H1 (cell line): ENCODE results near the gene DHRS1. TPM values are rescaled to one million over a fixed set of nuclear protein-coding genes. Genes with fewer than 3 reads are reported as not detected.

ENCODE experiments used
- polyA plus RNA-seq, 7 experiments: library from polyadenylated mRNA; depleted of rRNA in 3 of 7; stranded (reverse) in 5 of 7; unstranded in 2 of 7; fragments of >200 nt in 5 of 7; fragments of 200-250 nt in 2 of 7; gene quantifications; 1 replicate in 5 of 7; 2 replicates in 1 of 7; 4 replicates in 1 of 7; pipeline versions ENCODE4 v1.2.1 to v1.2.3, GENCODE V29; 2011 to 2013; ENCODE audit warnings: missing spikeins in 2 of 7, mixed read lengths in 2 of 7
- total RNA-seq: library from RNA; stranded (reverse); fragmentation: NEBNext Ultra II Directional; extraction: Animal tissue kit (Norgen Biotek cat#: 25700); gene quantifications from 2 replicates; pipeline ENCODE4 v1.2.1, GENCODE V29; 2021
- TF ChIP-seq, protein P1 (sequence below): fragments of 300-600 bp; sonication (generic); IDR thresholded peaks from 2 replicates; pipeline ENCODE4 v1.7.1; 2012; ENCODE audit warnings: low read length, moderate library complexity, mild to moderate bottlenecking, inconsistent platforms; ENCODE audit not compliant: insufficient replicate concordance

The DHRS1 gene
- total and polyA plus RNA-seq, 2 of the 8 experiments (the other 6 are each of a cell fraction or from before 2014, with no cell fraction given), result 8.8 to 31.7 TPM

DNA sequence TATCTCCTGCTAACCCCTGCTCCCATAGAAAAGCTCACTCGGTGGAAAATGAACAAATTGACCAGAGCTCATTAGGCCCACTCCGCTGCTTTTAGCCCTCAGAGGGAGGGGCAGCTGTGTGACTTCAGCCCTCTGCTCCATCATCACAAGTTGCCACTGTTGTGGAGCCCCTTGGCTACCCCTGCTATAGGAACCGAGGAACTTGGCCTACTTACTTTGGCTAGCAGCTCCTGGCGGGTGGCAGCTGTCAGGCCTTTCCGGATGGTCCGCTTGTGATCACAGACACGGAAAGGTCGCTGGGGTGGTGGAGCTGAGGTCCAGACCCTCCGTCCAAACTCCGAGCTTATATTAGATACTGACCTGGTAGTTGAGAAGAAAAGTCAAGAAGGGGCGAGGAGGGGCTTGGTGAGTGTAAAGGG is 7.6 kb upstream of the DHRS1 start (continued):
- TF ChIP-seq, protein P1, sequence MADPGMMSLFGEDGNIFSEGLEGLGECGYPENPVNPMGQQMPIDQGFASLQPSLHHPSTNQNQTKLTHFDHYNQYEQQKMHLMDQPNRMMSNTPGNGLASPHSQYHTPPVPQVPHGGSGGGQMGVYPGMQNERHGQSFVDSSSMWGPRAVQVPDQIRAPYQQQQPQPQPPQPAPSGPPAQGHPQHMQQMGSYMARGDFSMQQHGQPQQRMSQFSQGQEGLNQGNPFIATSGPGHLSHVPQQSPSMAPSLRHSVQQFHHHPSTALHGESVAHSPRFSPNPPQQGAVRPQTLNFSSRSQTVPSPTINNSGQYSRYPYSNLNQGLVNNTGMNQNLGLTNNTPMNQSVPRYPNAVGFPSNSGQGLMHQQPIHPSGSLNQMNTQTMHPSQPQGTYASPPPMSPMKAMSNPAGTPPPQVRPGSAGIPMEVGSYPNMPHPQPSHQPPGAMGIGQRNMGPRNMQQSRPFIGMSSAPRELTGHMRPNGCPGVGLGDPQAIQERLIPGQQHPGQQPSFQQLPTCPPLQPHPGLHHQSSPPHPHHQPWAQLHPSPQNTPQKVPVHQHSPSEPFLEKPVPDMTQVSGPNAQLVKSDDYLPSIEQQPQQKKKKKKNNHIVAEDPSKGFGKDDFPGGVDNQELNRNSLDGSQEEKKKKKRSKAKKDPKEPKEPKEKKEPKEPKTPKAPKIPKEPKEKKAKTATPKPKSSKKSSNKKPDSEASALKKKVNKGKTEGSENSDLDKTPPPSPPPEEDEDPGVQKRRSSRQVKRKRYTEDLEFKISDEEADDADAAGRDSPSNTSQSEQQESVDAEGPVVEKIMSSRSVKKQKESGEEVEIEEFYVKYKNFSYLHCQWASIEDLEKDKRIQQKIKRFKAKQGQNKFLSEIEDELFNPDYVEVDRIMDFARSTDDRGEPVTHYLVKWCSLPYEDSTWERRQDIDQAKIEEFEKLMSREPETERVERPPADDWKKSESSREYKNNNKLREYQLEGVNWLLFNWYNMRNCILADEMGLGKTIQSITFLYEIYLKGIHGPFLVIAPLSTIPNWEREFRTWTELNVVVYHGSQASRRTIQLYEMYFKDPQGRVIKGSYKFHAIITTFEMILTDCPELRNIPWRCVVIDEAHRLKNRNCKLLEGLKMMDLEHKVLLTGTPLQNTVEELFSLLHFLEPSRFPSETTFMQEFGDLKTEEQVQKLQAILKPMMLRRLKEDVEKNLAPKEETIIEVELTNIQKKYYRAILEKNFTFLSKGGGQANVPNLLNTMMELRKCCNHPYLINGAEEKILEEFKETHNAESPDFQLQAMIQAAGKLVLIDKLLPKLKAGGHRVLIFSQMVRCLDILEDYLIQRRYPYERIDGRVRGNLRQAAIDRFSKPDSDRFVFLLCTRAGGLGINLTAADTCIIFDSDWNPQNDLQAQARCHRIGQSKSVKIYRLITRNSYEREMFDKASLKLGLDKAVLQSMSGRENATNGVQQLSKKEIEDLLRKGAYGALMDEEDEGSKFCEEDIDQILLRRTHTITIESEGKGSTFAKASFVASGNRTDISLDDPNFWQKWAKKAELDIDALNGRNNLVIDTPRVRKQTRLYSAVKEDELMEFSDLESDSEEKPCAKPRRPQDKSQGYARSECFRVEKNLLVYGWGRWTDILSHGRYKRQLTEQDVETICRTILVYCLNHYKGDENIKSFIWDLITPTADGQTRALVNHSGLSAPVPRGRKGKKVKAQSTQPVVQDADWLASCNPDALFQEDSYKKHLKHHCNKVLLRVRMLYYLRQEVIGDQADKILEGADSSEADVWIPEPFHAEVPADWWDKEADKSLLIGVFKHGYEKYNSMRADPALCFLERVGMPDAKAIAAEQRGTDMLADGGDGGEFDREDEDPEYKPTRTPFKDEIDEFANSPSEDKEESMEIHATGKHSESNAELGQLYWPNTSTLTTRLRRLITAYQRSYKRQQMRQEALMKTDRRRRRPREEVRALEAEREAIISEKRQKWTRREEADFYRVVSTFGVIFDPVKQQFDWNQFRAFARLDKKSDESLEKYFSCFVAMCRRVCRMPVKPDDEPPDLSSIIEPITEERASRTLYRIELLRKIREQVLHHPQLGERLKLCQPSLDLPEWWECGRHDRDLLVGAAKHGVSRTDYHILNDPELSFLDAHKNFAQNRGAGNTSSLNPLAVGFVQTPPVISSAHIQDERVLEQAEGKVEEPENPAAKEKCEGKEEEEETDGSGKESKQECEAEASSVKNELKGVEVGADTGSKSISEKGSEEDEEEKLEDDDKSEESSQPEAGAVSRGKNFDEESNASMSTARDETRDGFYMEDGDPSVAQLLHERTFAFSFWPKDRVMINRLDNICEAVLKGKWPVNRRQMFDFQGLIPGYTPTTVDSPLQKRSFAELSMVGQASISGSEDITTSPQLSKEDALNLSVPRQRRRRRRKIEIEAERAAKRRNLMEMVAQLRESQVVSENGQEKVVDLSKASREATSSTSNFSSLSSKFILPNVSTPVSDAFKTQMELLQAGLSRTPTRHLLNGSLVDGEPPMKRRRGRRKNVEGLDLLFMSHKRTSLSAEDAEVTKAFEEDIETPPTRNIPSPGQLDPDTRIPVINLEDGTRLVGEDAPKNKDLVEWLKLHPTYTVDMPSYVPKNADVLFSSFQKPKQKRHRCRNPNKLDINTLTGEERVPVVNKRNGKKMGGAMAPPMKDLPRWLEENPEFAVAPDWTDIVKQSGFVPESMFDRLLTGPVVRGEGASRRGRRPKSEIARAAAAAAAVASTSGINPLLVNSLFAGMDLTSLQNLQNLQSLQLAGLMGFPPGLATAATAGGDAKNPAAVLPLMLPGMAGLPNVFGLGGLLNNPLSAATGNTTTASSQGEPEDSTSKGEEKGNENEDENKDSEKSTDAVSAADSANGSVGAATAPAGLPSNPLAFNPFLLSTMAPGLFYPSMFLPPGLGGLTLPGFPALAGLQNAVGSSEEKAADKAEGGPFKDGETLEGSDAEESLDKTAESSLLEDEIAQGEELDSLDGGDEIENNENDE, result no peak
